ENCODE results near the gene POLA2.

GRCh38 chr11:65278356-65278755 is 16.6 kb downstream of the POLA2 start:
- TF ChIP-seq CTCF (IDR thresholded peaks at IDR 0.05; ENCODE audit: insufficient read depth, low read depth, low read length) (no peak), EZH2 (IDR thresholded peaks at IDR 0.05; ENCODE audit: insufficient read depth, low read length) (no peak)

Data from astrocyte (in vitro differentiated cells and primary cell).